Duodenal mucosa (tissue), 2 donors: Measurements from ENCODE around the gene OR7C1.
"Not testable (repeated sequence)": the region's sequence is repeated elsewhere in the genome, so short reads cannot be mapped to it uniquely, and the experiment has no call there.

ENCODE experiments used
- H3K27ac ChIP-seq: one replicate; pipeline ENCODE4 v1.7.0; 2013; ENCODE audit warnings: low read depth, low read length
- H3K27me3 ChIP-seq, 2 donors: one replicate each; pipeline ENCODE4 v1.7.0; 2013; ENCODE audit warnings: low read length in 2 of 2, control low read depth in 1 of 2; ENCODE audit not compliant: insufficient read depth in 2 of 2, control insufficient read depth in 1 of 2
- H3K36me3 ChIP-seq, 2 donors: one replicate each; pipeline ENCODE4 v1.7.0; 2013; ENCODE audit warnings: low read length in 2 of 2, control low read depth in 1 of 2; ENCODE audit not compliant: insufficient read depth in 2 of 2, control insufficient read depth in 1 of 2
- H3K4me1 ChIP-seq, 2 donors: one replicate each; pipeline ENCODE4 v1.7.0; 2013; ENCODE audit warnings: low read length in 2 of 2, control low read depth in 1 of 2; ENCODE audit not compliant: insufficient read depth in 2 of 2, control insufficient read depth in 1 of 2
- H3K4me3 ChIP-seq, 2 donors: one replicate each; pipeline ENCODE4 v1.7.0; 2013; ENCODE audit warnings: low read length in 2 of 2, low read depth in 1 of 2
- H3K9ac ChIP-seq, 2 donors: one replicate each; pipeline ENCODE4 v1.7.0; 2013; ENCODE audit warnings: low read length in 2 of 2, low read depth in 1 of 2
- H3K9me3 ChIP-seq, 2 donors: one replicate each; pipeline ENCODE4 v1.7.0; 2013; ENCODE audit warnings: low read length in 2 of 2, control low read depth in 1 of 2; ENCODE audit not compliant: control insufficient read depth in 1 of 2

OR7C1 gene

GRCh38 chr19:14768001-14768400 is 67.0 kb downstream of the OR7C1 start:
- no peak overlapping the region for H3K27ac ChIP-seq
- no peak overlapping the region for H3K4me3 ChIP-seq
- H3K9me3 ChIP-seq, result no peaks in the 10 kb centered on the region
- H3K4me1 ChIP-seq, result no peaks in the 10 kb centered on the region
- no peaks in the 10 kb centered on the region for H3K27me3 ChIP-seq
- H3K9ac ChIP-seq, result no peak overlapping the region
- peaks cover 0 to 5% of the 10 kb centered on the region in 2 donors for H3K36me3 ChIP-seq

GRCh38 chr19:14767466-14767971 is 67.5 kb downstream of the OR7C1 start:
- no peaks in the 10 kb centered on the region for H3K4me1 ChIP-seq
- no peak overlapping the region for H3K27ac ChIP-seq
- no peak overlapping the region for H3K4me3 ChIP-seq
- H3K36me3 ChIP-seq, result peaks cover 0 to 5% of the 10 kb centered on the region in 2 donors
- H3K9me3 ChIP-seq, result no peaks in the 10 kb centered on the region
- H3K27me3 ChIP-seq, result no peaks in the 10 kb centered on the region
- no peak overlapping the region for H3K9ac ChIP-seq

GRCh38 chr19:14765841-14766240 is 69.1 kb downstream of the OR7C1 start:
- H3K4me1 ChIP-seq, H3K9ac ChIP-seq, H3K27me3 ChIP-seq, H3K27ac ChIP-seq, H3K9me3 ChIP-seq, H3K36me3 ChIP-seq, H3K4me3 ChIP-seq: not testable (repeated sequence)

GRCh38 chr19:14765403-14765802 is 69.6 kb downstream of the OR7C1 start:
- not testable (repeated sequence) for H3K27ac ChIP-seq, H3K36me3 ChIP-seq, H3K9me3 ChIP-seq, H3K4me1 ChIP-seq, H3K9ac ChIP-seq, H3K4me3 ChIP-seq, H3K27me3 ChIP-seq

GRCh38 chr19:14764401-14764800 is 70.6 kb downstream of the OR7C1 start:
- Histone ChIP-seq H3K27ac (no peak overlapping the region), H3K36me3 (peaks cover 0 to 5% of the 10 kb centered on the region in 2 donors), H3K9me3 (no peaks in the 10 kb centered on the region), H3K9ac (no peak overlapping the region), H3K4me1 (no peaks in the 10 kb centered on the region), H3K4me3 (no peak overlapping the region), H3K27me3 (no peaks in the 10 kb centered on the region)

- Histone ChIP-seq H3K27me3 (no peaks in the 10 kb centered on the region), H3K4me3 (no peak overlapping the region), H3K9ac (no peak overlapping the region), H3K27ac (no peak overlapping the region), H3K36me3 (peaks cover 0 to 5% of the 10 kb centered on the region in 2 donors), H3K9me3 (no peaks in the 10 kb centered on the region), H3K4me1 (no peaks in the 10 kb centered on the region)
These were observed 71.4 kb downstream of the OR7C1 start for GRCh38 chr19:14763497-14764145.

- Histone ChIP-seq H3K27ac (no peak overlapping the region), H3K4me1 (no peaks in the 10 kb centered on the region), H3K36me3 (no peaks in the 10 kb centered on the region), H3K9ac (no peak overlapping the region), H3K27me3 (no peaks in the 10 kb centered on the region), H3K4me3 (no peak overlapping the region), H3K9me3 (no peaks in the 10 kb centered on the region)
These were observed 72.9 kb downstream of the OR7C1 start for GRCh38 chr19:14762111-14762510.

GRCh38 chr19:14761607-14762006 is 73.4 kb downstream of the OR7C1 start:
- Histone ChIP-seq H3K9me3 (no peaks in the 10 kb centered on the region), H3K4me3 (no peak overlapping the region), H3K4me1 (no peaks in the 10 kb centered on the region), H3K27me3 (no peaks in the 10 kb centered on the region), H3K27ac (no peak overlapping the region), H3K9ac (no peak overlapping the region), H3K36me3 (no peaks in the 10 kb centered on the region)

GRCh38 chr19:14758816-14759215 is 76.2 kb downstream of the OR7C1 start:
- Histone ChIP-seq H3K27me3 (no peaks in the 10 kb centered on the region), H3K27ac (no peak overlapping the region), H3K36me3 (no peaks in the 10 kb centered on the region), H3K9me3 (no peaks in the 10 kb centered on the region), H3K4me3 (no peak overlapping the region), H3K9ac (no peak overlapping the region), H3K4me1 (no peaks in the 10 kb centered on the region)

GRCh38 chr19:14748601-14749000 is 86.4 kb downstream of the OR7C1 start:
- peaks cover 0 to 4% of the 10 kb centered on the region in 2 donors for H3K36me3 ChIP-seq
- H3K4me3 ChIP-seq, result no peak overlapping the region
- H3K9me3 ChIP-seq, result no peaks in the 10 kb centered on the region
- no peaks in the 10 kb centered on the region for H3K27me3 ChIP-seq
- no peak overlapping the region for H3K9ac ChIP-seq
- no peak overlapping the region for H3K27ac ChIP-seq
- no peaks in the 10 kb centered on the region for H3K4me1 ChIP-seq
